ENCODE measurements around the gene ZRANB2.

GRCh38 chr1:71047635-71048607 lies 32.9 kb downstream of the ZRANB2 start, which contains the start of gene PTGER3:
- TF ChIP-seq CTCF (IDR thresholded peaks at IDR 0.05) (no peak), POLR2A (IDR thresholded peaks at IDR 0.05) (no peak)

All from lower leg skin (tissue), 3 donors.